Measurements from ENCODE around the gene RAB3IP.
"Not testable (repeated sequence)": the region's sequence is repeated elsewhere in the genome, so short reads cannot be mapped to it uniquely, and the experiment has no call there.

The RAB3IP gene

GRCh38 chr12:69779928-69780327 lies 41.3 kb downstream of the RAB3IP start:
- peak; percentile 35 for TF ChIP-seq CTCF (IDR thresholded peaks at IDR 0.05; ENCODE audit: borderline replicate concordance, control extremely low read depth, extremely low read depth, insufficient read depth, missing control alignments)
- in situ Hi-C loops (cut with MboI; ENCODE audit: low sequenced_read_pairs, unreplicated experiment): no loop called here
- peak; percentile 34 for DNase-seq (ENCODE audit: low spot score)

- TF ChIP-seq CTCF (IDR thresholded peaks at IDR 0.05; ENCODE audit: borderline replicate concordance, control extremely low read depth, extremely low read depth, insufficient read depth, missing control alignments): no peak
- in situ Hi-C loops (cut with MboI; ENCODE audit: low sequenced_read_pairs, unreplicated experiment): no loop called here
- no peak for DNase-seq (ENCODE audit: low spot score)
Observed at GRCh38 chr12:69783365-69783764, 44.7 kb downstream of the RAB3IP start.

GRCh38 chr12:69789351-69789750 lies 50.7 kb downstream of the RAB3IP start:
- DNase-seq (ENCODE audit: low spot score): no peak
- in situ Hi-C loops (cut with MboI; ENCODE audit: low sequenced_read_pairs, unreplicated experiment): no loop called here
- TF ChIP-seq CTCF (IDR thresholded peaks at IDR 0.05; ENCODE audit: borderline replicate concordance, control extremely low read depth, extremely low read depth, insufficient read depth, missing control alignments): no peak

- no peak for TF ChIP-seq CTCF (IDR thresholded peaks at IDR 0.05; ENCODE audit: borderline replicate concordance, control extremely low read depth, extremely low read depth, insufficient read depth, missing control alignments)
- in situ Hi-C loops (cut with MboI; ENCODE audit: low sequenced_read_pairs, unreplicated experiment): no loop called here
- no peak for DNase-seq (ENCODE audit: low spot score)
Observed at GRCh38 chr12:69792533-69792932, 53.9 kb downstream of the RAB3IP start.

GRCh38 chr12:69807101-69807897 lies 68.6 kb downstream of the RAB3IP start:
- DNase-seq (ENCODE audit: low spot score); in situ Hi-C loops (cut with MboI; ENCODE audit: low sequenced_read_pairs, unreplicated experiment): not testable (repeated sequence)

- no peak for DNase-seq (ENCODE audit: low spot score)
- in situ Hi-C loops (cut with MboI; ENCODE audit: low sequenced_read_pairs, unreplicated experiment): no loop called here
- no peak for TF ChIP-seq CTCF (IDR thresholded peaks at IDR 0.05; ENCODE audit: borderline replicate concordance, control extremely low read depth, extremely low read depth, insufficient read depth, missing control alignments)
Observed at GRCh38 chr12:69810870-69811498, 72.3 kb downstream of the RAB3IP start.

GRCh38 chr12:69816082-69816481 lies 77.4 kb downstream of the RAB3IP start:
- no peak for TF ChIP-seq CTCF (IDR thresholded peaks at IDR 0.05; ENCODE audit: borderline replicate concordance, control extremely low read depth, extremely low read depth, insufficient read depth, missing control alignments)
- in situ Hi-C loops (cut with MboI; ENCODE audit: low sequenced_read_pairs, unreplicated experiment): no loop called here
- DNase-seq (ENCODE audit: low spot score): peak; percentile 15
